GM19468 (cell line): ENCODE measurements around the gene SERPINA12.

Source experiments
- ATAC-seq: cut with Tn5 transposase; IDR thresholded peaks from one replicate; pipeline ENCODE4 v1.9.1; 2021; ENCODE audit warnings: mild to moderate bottlenecking, moderate library complexity, moderate number of reproducible peaks; ENCODE audit not compliant: unreplicated experiment; ENCODE audit errors: extremely low read depth

Gene SERPINA12, protein sequence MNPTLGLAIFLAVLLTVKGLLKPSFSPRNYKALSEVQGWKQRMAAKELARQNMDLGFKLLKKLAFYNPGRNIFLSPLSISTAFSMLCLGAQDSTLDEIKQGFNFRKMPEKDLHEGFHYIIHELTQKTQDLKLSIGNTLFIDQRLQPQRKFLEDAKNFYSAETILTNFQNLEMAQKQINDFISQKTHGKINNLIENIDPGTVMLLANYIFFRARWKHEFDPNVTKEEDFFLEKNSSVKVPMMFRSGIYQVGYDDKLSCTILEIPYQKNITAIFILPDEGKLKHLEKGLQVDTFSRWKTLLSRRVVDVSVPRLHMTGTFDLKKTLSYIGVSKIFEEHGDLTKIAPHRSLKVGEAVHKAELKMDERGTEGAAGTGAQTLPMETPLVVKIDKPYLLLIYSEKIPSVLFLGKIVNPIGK

GRCh38 chr14:94509356-94509755, at the start of gene SERPINA12:
Gene SERPINA12, minus strand, starts transcription at chr14:94509469. Its CDS starts 11,072 bp downstream, at chr14:94498397.
- ATAC-seq, result no peak

DNA sequence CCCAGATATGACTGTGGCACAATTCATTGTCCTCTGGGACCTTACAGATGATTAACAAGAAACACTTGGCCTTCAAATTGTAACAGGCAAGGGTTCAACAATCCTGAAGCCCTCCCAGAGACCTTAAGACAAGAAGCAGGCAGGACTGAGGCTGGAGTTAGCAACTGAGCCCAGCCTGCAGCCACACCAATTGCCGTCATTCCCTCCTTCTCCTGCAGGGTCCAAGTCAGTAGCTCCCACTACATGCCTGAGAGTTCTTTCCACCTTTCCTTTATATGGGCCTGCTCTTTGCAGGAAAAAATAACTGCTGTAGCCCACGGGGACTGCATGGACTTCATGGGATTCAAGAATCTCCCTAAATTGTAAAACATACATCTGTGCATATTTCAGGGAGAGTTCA, 49.6 kb upstream of the SERPINA12 start:
- no peak for ATAC-seq

- no peak for ATAC-seq
Observed at GRCh38 chr14:94557327-94557726, 48.1 kb upstream of the SERPINA12 start.

- no peak for ATAC-seq
Observed at GRCh38 chr14:94555991-94556390, 46.7 kb upstream of the SERPINA12 start.

GRCh38 chr14:94550041-94550440, 40.8 kb upstream of the SERPINA12 start:
- no peak for ATAC-seq

- ATAC-seq, result no peak
Observed at GRCh38 chr14:94548999-94549985, 40.0 kb upstream of the SERPINA12 start.

DNA sequence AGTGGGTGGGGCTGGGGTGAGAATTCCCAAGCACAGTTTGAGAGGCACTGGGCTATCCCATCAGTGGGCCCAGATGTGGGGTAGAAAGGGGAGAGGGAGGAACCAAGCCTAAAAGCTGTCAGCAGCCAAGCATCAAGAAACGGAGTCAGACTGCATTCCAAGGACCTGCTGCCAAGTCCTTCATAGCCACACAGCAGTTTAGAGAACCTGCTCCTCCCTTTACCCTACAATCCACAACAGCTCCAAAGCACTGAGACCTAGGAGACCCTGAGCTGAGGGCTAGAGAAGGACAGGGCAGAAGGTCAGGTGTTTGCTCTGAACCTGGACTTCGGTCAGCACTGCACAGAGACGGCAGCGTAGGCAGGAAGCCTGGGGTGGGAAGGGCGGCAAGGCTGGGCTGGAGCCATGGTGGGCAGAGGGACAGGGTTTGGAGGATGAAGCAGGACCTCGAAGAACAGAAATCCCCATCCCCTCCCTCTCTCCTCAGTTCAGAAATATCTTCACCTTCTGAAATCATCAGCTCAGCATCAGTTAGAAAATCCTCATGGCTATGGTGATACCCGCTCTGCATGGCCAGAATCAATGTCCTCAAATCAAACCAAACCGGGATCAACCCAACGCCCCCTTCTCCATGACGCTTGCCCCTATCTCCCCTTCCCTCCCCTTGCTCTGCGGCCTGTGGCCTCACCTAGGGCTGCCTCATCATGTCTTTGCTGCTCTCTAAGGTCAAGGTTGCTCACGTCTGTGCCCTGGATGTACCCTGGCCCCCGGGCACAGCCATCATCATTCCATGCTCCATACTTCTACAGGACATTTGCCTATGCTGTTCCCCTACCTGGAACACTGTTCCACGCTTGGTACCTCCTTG, 39.1 kb upstream of the SERPINA12 start:
- ATAC-seq, result no peak

DNA sequence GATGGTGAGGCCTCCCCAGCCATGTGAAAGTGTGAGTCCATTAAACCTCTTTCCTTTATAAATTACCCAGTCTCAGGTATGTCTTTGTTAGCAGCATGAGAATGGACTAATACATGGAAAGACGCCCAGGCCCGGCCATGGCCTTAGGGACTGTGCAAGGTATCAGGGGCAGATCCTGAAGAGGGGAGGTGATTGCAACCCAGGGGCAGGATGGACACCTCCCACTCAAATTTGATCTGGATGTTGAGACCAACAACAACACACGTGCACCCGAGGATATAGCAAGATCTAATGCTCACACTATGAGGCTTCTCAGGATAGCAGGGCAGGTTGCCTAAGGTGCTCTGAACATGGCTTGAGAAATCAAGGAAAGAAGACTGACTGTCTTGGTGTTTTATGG, 38.5 kb upstream of the SERPINA12 start:
- ATAC-seq, result no peak

DNA sequence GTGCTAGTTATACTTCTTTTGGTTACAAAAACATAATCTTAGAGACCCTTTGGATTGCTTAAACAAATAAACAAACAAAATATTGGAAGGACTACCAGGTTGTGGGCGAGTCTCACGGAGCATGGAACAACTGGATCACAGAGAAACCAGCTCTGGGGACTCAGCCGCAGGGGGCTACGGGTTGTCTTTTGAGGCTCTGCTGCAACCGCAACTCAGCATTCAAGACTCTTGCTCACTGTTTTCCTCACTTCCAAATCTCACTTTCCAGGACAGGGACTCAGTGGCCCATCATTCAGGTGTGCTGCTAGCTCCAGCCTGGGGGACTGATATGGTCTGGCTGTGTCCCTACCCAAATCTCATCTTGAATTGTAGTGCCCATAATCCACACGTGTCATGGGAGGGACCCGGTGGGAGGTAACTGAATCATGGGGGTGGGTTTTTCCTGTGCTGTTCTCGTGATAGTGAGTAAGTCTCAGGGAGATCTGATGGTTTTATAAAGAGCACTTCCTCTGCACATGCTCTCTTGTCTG, 37.9 kb upstream of the SERPINA12 start:
- no peak for ATAC-seq

- no peak for ATAC-seq
Observed at GRCh38 chr14:94545131-94545841, 36.0 kb upstream of the SERPINA12 start.

DNA sequence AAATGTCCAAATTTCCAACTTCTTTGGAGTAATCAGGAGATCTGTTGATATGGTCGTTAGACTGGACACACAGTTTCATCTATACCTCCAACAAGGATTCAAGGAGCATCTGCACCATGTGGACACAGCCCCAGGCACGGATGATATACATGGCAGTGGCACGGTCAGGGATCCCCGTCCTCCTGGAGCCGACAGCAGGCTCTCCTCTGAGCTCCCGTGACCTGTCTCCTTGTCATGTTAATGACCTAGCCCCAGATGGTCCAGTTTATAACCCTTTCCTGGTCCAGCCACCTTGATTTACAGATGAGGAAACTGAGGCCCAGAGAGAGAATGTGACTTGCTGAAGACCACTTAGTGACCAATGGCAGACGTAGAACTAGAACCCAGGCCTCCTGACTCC, 35.5 kb upstream of the SERPINA12 start:
- ATAC-seq, result no peak

GRCh38 chr14:94543449-94544124, 34.3 kb upstream of the SERPINA12 start:
- ATAC-seq, result no peak

- no peak for ATAC-seq
Observed at GRCh38 chr14:94542811-94543440, 33.7 kb upstream of the SERPINA12 start.

GRCh38 chr14:94542111-94542810, 33.0 kb upstream of the SERPINA12 start:
- no peak for ATAC-seq

- ATAC-seq, result no peak
Observed at GRCh38 chr14:94541234-94541975, 32.1 kb upstream of the SERPINA12 start.

- ATAC-seq, result no peak
Observed at GRCh38 chr14:94540031-94540794, 30.9 kb upstream of the SERPINA12 start.
